Upper lobe of left lung (tissue), 4 donors: ENCODE results near the gene DNASE1L3.

Experiments used
- POLR2A ChIP-seq, 4 donors: fragments of 450-650 bp; IDR thresholded peaks; one replicate each; pipeline ENCODE4 v1.5.1; 2016 to 2017; ENCODE audit warnings: antibody characterized with exemption in 4 of 4, mild to moderate bottlenecking in 2 of 4
- TF ChIP-seq, protein P1 (sequence below), 6 experiments: fragments of 450-650 bp in 4 of 6; fragments of 200-600 bp in 2 of 6; sonication (generic) in 2 of 6; IDR thresholded peaks; one replicate each; pipeline ENCODE4 v1.5.1; 2016 to 2019; ENCODE audit warnings: antibody characterized with exemption in 6 of 6

DNA sequence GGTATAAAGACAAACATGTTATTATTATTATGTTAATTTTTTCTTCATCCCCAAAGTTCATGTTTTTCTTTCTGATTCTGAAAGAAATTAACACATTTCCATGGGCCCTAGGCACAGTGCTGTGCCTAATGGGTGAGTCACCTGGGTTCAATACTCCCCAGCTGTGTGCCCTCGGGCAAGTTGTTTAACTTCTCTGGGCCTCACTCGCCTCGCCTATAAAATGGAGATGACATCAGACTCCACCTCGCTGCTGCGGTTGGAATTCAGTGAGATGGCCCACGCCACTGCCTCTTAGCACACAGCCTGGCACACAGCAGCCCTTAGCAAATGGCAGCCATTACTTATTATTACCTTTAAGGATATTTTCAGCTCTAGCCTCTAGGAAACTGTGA lies 22.6 kb downstream of the DNASE1L3 start:
- TF ChIP-seq, protein P1, sequence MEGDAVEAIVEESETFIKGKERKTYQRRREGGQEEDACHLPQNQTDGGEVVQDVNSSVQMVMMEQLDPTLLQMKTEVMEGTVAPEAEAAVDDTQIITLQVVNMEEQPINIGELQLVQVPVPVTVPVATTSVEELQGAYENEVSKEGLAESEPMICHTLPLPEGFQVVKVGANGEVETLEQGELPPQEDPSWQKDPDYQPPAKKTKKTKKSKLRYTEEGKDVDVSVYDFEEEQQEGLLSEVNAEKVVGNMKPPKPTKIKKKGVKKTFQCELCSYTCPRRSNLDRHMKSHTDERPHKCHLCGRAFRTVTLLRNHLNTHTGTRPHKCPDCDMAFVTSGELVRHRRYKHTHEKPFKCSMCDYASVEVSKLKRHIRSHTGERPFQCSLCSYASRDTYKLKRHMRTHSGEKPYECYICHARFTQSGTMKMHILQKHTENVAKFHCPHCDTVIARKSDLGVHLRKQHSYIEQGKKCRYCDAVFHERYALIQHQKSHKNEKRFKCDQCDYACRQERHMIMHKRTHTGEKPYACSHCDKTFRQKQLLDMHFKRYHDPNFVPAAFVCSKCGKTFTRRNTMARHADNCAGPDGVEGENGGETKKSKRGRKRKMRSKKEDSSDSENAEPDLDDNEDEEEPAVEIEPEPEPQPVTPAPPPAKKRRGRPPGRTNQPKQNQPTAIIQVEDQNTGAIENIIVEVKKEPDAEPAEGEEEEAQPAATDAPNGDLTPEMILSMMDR (IDR thresholded peaks at IDR 0.05): no peak
- TF ChIP-seq POLR2A (IDR thresholded peaks at IDR 0.05): no peak
